HK-2 (cell line): Measurements from ENCODE around the gene PTPRT.

Experiments
- DNase-seq: peaks from one replicate; pipeline ENCODE4 v3.0.0-alpha.2; 2018; ENCODE audit not compliant: unreplicated experiment

Gene PTPRT

GRCh38 chr20:42721923-42722322 lies 467.8 kb downstream of the PTPRT start:
- no peak for DNase-seq

- DNase-seq = no peak
These were observed 475.2 kb downstream of the PTPRT start for GRCh38 chr20:42714298-42715141.

DNA sequence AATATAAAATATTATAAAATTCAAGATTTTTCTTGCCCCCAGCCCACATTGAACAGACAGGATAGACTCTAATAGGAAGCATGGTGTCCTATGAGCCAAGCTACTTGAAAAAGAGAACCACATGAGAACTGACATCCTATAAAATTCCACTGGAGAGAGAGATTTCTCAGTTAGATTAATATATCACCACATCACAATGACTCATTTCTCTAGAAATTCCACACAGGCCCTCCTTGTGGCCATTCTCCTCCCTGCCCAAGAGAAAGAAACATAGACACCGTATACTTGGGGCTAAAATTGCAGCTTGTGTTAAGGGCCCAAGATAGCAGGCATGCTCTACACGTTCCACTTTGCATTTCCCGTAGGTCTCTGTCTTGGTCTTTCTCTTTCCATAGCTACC lies 481.4 kb downstream of the PTPRT start:
- no peak for DNase-seq

DNA sequence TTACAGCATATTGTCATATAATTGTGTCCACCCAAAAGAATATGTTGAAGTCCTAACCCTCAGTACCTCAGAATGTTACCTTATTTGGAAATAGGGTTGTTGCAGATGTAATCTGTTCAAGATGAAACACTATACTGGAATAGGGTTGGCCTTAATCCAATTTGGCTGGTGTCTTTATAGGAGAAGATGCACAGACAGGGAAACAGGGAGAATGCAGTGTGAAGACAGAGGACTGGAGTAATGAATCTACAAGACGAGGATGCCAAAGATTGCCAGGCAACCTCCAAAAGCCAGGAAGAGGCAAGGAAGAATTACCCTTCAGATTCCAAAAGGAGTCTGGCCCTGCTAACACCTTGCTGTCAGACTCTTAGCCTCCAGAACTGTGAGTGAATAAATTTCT lies 482.9 kb downstream of the PTPRT start:
- no peak for DNase-seq

GRCh38 chr20:42705550-42705949 lies 484.2 kb downstream of the PTPRT start:
- no peak for DNase-seq

DNA sequence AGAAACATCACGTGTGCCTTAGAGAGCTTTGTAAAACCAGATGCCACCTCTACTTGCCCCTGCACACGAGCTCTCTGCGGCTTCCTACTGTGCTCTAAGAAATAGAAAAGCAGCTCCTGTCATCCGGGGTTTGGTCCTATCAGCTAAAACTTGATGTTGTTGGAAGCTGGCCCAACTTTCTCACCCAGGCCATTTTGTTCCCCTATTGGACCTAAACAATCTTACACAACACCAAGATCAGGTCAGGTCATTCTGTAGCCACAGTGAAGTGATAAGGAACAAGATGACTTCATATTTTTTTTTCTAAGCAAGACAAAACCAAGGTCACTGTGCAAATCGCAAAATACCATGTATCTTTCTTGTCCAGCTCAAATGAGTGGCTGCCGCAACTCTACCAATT lies 486.0 kb downstream of the PTPRT start:
- no peak for DNase-seq

DNA sequence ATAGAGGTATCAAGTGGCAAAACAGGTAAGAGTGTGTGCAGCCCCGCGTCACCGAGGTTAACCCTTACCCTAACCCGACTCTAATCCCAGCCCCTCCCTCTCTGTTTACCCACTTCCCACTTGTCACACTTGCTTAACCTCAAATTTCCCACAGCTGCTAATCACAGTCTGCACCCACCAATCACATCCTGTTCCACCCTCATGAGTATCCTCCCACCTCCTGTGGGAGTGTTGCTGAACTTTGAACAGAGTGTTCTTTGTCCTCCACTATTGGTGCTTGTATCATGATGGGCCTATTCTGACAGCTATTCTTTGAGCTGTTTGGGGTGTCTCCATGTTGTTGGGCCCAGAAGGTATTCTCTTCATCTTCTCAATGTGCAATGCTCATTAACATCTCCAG lies 487.8 kb downstream of the PTPRT start:
- DNase-seq = no peak

DNA sequence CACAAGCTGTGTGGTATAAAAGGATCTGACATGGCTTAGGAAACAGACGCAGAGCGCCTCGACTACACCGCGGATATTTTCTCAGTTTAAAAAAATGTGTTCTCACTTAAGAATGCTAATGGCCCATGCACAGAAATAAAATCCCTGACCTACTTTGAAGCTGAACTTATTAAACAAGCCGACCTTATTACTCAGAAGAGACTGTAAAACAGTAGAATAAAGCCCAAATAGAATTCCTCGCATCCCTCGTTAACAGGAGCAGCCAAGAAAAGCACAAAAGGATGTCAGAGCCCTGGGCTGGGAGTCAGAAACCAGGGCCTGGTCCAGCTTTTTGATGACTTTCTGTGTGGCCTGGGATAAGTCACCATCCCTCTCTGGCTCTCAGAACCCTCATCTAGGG lies 489.3 kb downstream of the PTPRT start:
- no peak for DNase-seq

DNA sequence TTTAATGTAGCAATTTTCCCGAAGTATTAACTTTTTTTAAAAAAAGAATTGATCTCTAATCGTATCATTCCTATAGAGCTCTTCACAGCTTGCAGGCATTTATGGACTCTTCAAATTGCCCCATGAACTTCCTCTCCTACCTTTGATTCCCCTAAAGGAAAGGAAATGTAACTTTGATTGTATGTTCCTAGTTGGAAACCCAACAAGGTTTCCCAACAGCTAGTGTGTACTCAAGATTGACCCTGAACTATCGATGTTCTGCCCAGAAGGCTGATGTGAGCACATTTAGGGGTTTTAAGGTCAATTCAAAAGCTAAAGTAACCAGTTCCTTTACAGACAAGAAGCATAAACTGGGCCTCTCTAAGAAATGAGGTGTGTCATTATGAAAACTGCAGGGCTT lies 491.7 kb downstream of the PTPRT start:
- no peak for DNase-seq

GRCh38 chr20:42690842-42691437 lies 498.8 kb downstream of the PTPRT start:
- no peak for DNase-seq

DNA sequence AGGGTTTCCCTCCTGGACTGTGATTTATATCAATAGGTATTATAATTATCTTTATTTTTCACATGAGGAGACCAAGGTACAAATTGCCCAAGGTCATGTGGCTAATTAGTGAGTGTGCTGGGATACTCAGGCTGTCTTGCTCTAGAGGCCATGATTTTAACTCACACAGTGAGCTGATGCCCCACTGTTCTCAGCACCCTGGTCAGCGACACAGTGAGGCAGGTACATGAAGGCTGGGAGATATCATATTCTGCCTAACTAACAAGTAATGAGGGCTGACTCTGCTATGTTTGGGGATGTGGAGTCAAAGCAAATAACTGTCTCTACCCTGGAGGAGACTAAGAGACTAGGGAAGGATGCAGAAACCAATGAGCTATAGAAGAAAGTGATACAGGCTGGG lies 501.1 kb downstream of the PTPRT start:
- DNase-seq = no peak

- no peak for DNase-seq
These were observed 503.6 kb downstream of the PTPRT start for GRCh38 chr20:42686057-42686456.

GRCh38 chr20:42678895-42679294 lies 510.8 kb downstream of the PTPRT start:
- DNase-seq = no peak

GRCh38 chr20:42656130-42656529 lies 533.6 kb downstream of the PTPRT start:
- no peak for DNase-seq

DNA sequence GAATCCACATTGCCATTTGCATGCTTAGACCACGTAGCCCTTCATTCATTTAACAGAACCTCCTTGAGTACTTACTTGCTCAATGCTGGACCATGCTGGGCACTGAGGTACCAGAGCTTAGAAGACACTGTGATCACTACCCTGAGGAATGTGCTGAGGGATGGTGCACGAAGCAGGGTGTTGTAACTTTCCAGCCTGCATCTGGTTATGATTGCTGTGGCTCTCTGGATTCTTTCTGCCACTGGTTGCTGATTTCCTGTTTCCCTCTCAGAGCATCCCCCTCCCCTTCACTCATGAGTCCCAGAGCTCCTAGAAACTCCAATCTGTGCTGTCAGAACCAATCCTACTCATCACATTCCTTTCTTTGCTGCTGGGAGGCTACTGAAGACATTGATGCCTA lies 537.4 kb downstream of the PTPRT start:
- DNase-seq = no peak

DNA sequence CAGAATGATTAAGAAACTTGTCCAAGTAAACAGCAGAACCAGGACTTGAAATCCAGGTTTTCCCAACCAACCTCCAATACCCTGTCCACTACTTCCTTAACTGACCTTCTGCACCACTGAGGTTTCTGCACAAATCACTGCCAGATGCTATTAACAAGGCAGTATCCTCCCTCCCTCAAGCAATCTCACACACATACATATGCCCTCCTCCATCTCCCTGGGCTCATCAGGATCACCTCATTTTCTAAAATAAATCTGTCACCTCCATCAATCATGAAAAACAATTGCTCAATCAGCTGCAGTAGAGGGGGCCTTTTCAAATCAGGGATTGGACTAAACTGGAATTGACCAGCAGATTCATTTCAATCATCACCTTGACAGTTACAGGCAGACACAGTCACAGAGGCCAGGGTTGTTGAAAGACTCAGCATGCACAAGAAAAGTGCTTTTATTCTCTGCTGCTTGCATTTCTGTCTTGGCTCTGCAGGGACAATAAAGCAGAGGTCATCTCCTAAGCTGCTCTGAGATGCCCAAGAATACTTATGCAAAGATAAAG lies 539.4 kb downstream of the PTPRT start:
- DNase-seq = no peak

- no peak for DNase-seq
These were observed 540.0 kb downstream of the PTPRT start for GRCh38 chr20:42649748-42650147.

- no peak for DNase-seq
These were observed 543.5 kb downstream of the PTPRT start for GRCh38 chr20:42646250-42646649.

DNA sequence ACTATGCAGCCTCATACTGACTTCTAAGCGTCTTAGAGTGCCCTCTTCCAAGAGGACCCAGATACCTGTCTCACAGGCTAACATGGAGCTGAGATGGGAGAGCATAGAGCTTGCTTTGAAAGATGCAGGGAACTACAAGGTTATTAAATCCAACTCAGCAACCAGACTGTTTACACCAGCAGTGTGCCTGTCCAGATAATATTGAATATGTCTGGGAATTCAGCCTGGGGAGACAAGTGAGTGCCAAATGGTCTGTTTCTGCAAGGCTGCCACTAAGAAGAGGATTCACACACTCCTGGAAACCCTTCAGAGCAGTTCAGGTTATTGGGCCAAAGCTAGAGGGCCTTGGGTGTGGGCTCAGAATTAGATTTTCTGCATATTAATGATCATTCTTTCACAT lies 547.8 kb downstream of the PTPRT start:
- no peak for DNase-seq

DNA sequence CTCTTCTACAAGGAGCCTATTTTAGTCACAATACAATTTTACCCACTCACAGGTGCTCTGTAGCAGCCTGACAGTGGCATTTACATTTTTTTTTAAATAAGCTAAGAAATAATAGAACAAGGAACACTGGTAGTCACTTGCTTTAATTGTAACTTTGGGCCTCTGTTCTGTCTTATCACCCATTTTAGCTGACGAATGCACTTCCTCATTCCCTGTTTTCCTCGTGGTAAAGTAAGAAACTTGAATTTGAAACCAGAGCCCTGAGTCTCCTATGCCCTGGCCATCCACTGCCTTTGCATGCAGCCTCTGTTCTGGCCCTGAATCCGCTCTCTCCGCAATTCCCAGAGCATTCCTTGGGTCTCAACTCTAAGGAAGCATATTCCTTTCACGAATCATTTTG lies 550.6 kb downstream of the PTPRT start:
- no peak for DNase-seq

DNA sequence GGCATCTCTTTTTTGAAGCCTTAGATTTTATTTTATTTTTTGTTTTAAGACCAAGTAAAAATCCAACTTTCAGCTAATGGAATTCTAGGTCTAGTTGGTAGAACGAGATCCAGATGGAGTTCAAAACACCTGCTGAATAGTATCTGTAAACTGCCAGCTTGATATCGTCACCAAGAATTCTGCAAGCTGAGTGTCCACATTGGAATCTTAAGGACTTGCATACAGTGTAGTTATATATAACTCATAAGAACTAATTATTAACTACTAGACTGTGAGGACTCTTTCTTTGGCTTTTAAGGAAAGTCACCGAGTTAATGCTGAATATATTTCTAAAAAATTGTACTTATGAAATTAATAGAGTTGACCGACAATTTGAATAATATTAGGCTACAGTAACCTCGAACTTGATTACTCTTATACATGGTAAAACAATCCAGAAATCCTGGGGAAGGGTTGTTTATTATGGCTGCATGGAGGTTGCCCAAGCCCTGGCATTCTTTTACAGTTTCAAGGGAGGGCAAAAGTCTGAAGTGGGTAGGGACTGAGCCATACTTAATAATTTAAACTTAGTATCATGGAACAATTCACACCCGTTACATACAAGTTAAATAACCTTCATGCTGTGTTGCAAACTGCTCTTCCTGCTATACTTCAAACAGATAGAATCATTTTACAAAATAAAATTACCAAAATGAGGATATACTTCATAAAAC lies 553.9 kb downstream of the PTPRT start:
- no peak for DNase-seq

DNA sequence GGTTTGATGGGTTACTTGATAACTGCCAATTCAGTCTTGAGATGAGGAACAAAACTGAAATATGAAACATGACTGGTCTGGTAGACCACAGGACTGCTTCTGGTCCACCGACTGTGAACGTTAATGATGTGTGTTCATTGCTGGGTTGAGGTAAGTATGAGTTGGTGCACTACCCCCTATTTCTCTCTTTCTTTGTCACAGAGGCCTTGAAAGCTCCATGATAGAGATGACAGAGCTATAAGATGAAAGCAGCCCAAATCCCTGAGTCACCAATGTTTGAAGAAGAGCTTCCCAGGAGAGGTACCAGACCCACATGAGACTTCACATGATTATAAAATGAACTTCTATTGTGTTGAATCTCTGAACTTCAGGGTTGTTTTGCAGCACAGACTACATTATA lies 555.5 kb downstream of the PTPRT start:
- no peak for DNase-seq

GRCh38 chr20:42628683-42629082 lies 561.0 kb downstream of the PTPRT start:
- no peak for DNase-seq
